ENCODE results near the gene SCGB3A1. TPM values are rescaled to one million over a fixed set of nuclear protein-coding genes. Genes with fewer than 3 reads are reported as not detected.

SCGB3A1 gene
- total and polyA plus RNA-seq, 2 experiments from 2014 or later = not detected

DNA sequence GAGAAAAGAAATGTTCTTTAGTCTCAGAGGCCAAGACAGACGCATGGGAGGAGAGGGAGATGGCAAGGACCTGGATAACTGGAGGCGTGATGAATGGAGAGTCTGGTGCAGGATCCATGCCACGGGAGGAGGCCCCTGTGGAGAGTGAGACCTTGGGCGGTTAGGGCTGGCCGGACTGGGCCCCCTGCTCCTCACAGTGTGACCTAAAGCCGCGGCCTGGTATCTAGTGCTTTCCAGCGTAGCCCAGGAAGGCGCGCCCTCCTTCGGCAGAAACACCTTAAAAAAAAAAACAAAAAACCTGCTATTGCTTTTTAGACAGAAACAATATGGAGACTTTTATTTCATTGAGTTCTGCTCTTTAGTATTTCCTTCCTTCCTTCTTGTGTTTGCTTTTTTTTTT, 33.1 kb downstream of the SCGB3A1 start:
- in situ Hi-C loops (cut with MboI) = no loop called here
- Histone ChIP-seq H3K4me1 (ENCODE audit: insufficient read depth) (peaks cover 6% of the 10 kb centered on the region; the same call in 1 of the 2 replicates), H3F3A (ENCODE audit: insufficient read depth) (peaks cover 12% of the 10 kb centered on the region; the same call in 1 of the 2 replicates), H3K27ac (no peak overlapping the region), H4K20me1 (ENCODE audit: insufficient read depth) (no peaks in the 10 kb centered on the region), H3K9me2 (ENCODE audit: insufficient read depth) (no peaks in the 10 kb centered on the region), H3K4me3 (no peak overlapping the region), H2AFZ (no peak overlapping the region), H3K4me2 (ENCODE audit: unreplicated experiment) (no peak overlapping the region), H3K9ac (no peak overlapping the region), H3K27me3 (replicated peaks; ENCODE audit: insufficient read depth) (no peaks in the 10 kb centered on the region), H3K9me3 (ENCODE audit: low read depth) (no peaks in the 10 kb centered on the region), H3K36me3 (ENCODE audit: low read depth) (peaks cover 13% of the 10 kb centered on the region), H3K79me2 (ENCODE audit: insufficient read depth) (peaks cover 82% of the 10 kb centered on the region)
- DNase-seq = no peak
- TF ChIP-seq EZH2 (IDR thresholded peaks at IDR 0.05; ENCODE audit: insufficient read depth, poor library complexity, severe bottlenecking) (no peak), EZH2phosphoT487 (IDR thresholded peaks at IDR 0.05; ENCODE audit: insufficient read depth, low read depth) (no peak)
- 97 to 98% methylated on average over 11 of the region's 11 CpGs for WGBS, 2 experiments (ENCODE audit: low coverage in 1 of 2, low lambda C conversion rate in 2 of 2, missing lambda C conversion rate in 2 of 2)

DNA sequence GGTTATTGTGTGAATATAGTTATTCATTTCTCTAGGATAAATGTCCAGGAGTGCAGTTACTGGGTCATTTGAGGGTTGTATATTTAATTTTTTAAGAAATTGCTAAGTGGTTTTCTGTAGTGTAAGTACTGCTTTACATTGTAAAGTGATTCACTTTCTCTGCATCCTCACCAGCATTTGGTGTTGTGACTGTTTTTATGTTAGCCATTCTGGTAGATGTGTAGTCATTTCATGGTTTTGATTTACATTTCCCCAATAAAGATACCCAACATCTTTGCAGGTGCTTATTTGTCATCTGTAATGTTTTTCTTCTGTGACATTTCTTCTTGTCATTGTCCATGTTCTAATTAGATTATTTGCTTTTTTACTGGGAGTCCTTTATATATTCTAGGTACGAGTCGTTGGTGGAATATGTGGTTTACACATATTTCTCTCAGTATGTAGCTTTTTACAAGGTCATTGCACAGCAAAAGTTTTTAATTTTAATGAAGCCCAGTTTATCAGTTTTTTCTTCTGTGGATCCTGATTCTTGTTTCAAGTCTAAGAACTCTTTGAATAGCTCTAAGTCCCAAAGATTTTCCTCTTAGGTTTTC, 34.0 kb downstream of the SCGB3A1 start:
- in situ Hi-C loops (cut with MboI) = no loop called here
- no peaks in the 10 kb centered on the region for H3K27me3 ChIP-seq (replicated peaks; ENCODE audit: insufficient read depth)
- H3K4me1 ChIP-seq (ENCODE audit: insufficient read depth) = peaks cover 6% of the 10 kb centered on the region; the same call in 1 of the 2 replicates
- H3K9me3 ChIP-seq (ENCODE audit: low read depth) = no peaks in the 10 kb centered on the region
- H3K9ac ChIP-seq = no peak overlapping the region
- no peak overlapping the region for H3K4me2 ChIP-seq (ENCODE audit: unreplicated experiment)
- 96% methylated on average over 2 of the region's 2 CpGs for WGBS, 2 experiments (ENCODE audit: low coverage in 1 of 2, low lambda C conversion rate in 2 of 2, missing lambda C conversion rate in 2 of 2)
- peaks cover 12% of the 10 kb centered on the region; the same call in 1 of the 2 replicates for H3F3A ChIP-seq (ENCODE audit: insufficient read depth)
- peaks cover 82% of the 10 kb centered on the region for H3K79me2 ChIP-seq (ENCODE audit: insufficient read depth)
- H3K4me3 ChIP-seq = no peak overlapping the region
- no peak overlapping the region for H3K27ac ChIP-seq
- no peak for TF ChIP-seq EZH2 (IDR thresholded peaks at IDR 0.05; ENCODE audit: insufficient read depth, poor library complexity, severe bottlenecking)
- no peak for TF ChIP-seq EZH2phosphoT487 (IDR thresholded peaks at IDR 0.05; ENCODE audit: insufficient read depth, low read depth)
- peaks cover 9% of the 10 kb centered on the region for H3K36me3 ChIP-seq (ENCODE audit: low read depth)
- H4K20me1 ChIP-seq (ENCODE audit: insufficient read depth) = 0 out of 2 replicates have a peak, but pooled peaks cover 6% of the 10 kb centered on the region
- DNase-seq = peak; percentile 19
- H3K9me2 ChIP-seq (ENCODE audit: insufficient read depth) = no peaks in the 10 kb centered on the region
- H2AFZ ChIP-seq = no peak overlapping the region

DNA sequence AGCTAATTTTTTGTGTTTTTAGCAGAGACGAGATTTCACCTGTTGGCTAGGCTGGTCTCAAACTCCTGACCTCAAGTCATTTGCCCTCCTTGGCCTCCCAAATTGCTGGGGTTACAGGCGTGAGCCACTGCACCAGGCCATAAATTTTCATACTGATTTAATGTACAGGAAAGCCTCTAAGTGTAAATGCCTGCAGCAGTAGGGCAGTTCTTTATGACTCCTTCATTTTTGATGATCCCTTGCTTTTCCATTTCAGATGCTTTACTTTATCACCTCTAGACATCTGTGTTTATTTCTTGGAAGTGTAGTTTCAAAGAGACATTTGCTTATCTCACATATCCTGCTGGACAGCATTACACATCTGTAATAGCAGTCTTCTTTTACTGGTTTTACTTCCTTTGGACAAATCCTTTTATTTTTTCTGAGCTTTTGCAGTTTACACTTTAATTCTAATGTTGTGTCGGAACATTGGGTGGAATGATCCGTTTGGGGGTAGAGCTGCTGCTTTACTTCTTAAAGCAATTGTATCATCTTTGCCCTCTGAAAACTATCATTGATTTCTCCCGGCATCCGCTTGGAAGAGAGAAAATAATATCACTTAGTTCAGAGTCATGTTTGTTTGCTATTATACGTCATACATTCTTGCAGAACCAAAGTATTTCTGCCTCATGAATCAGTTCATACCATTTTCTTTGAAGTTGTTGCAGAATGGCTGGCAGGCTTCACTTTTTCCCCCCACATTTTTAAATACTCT, 36.0 kb downstream of the SCGB3A1 start:
- H3K4me1 ChIP-seq (ENCODE audit: insufficient read depth) = peaks cover 6% of the 10 kb centered on the region; the same call in 1 of the 2 replicates
- no peak for DNase-seq
- H3K36me3 ChIP-seq (ENCODE audit: low read depth) = peaks cover 18% of the 10 kb centered on the region

DNA sequence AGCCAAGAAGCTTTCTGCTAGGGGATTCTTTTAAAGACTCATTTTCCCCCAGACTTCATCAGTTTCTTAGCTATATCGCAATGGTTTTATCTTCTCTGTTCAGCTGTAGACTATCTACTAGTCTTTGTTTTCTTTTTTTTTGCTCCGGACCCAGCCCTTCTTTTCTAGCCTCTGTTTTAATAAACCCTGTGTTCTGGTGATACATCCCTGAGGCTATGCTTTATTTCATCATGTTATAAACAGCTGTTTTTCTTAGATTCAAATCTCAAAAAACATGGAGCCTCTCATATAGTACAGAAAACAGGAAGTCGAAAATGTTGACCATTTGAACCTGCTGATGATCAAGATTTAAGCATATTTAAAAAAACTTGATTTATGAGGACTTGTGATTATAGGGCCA, 37.8 kb downstream of the SCGB3A1 start:
- peaks cover 12% of the 10 kb centered on the region; the same call in 1 of the 2 replicates for H3F3A ChIP-seq (ENCODE audit: insufficient read depth)
- no peaks in the 10 kb centered on the region for H3K9me2 ChIP-seq (ENCODE audit: insufficient read depth)
- DNase-seq = no peak
- H3K79me2 ChIP-seq (ENCODE audit: insufficient read depth) = peaks cover 62% of the 10 kb centered on the region
- H3K36me3 ChIP-seq (ENCODE audit: low read depth) = peaks cover 26% of the 10 kb centered on the region
- no peak overlapping the region for H3K27ac ChIP-seq
- no peak overlapping the region for H3K4me3 ChIP-seq
- no peaks in the 10 kb centered on the region for H3K27me3 ChIP-seq (replicated peaks; ENCODE audit: insufficient read depth)
- TF ChIP-seq EZH2 (IDR thresholded peaks at IDR 0.05; ENCODE audit: insufficient read depth, poor library complexity, severe bottlenecking) (no peak), EZH2phosphoT487 (IDR thresholded peaks at IDR 0.05; ENCODE audit: insufficient read depth, low read depth) (no peak)
- no peak overlapping the region for H3K9ac ChIP-seq
- in situ Hi-C loops (cut with MboI) = no loop called here
- WGBS, 2 experiments (ENCODE audit: low coverage in 1 of 2, low lambda C conversion rate in 2 of 2, missing lambda C conversion rate in 2 of 2) = 96 to 99% methylated on average over 3 of the region's 3 CpGs
- no peaks in the 10 kb centered on the region for H3K9me3 ChIP-seq (ENCODE audit: low read depth)
- H3K4me2 ChIP-seq (ENCODE audit: unreplicated experiment) = no peak overlapping the region
- no peak overlapping the region for H2AFZ ChIP-seq
- 0 out of 2 replicates have a peak, but pooled peaks cover 6% of the 10 kb centered on the region for H4K20me1 ChIP-seq (ENCODE audit: insufficient read depth)
- H3K4me1 ChIP-seq (ENCODE audit: insufficient read depth) = peaks cover 6% of the 10 kb centered on the region; the same call in 1 of the 2 replicates

More for the DNA sequence above, 36.0 kb downstream of the SCGB3A1 start:
- H3K9me3 ChIP-seq (ENCODE audit: low read depth) = no peaks in the 10 kb centered on the region
- peaks cover 62% of the 10 kb centered on the region for H3K79me2 ChIP-seq (ENCODE audit: insufficient read depth)
- TF ChIP-seq EZH2phosphoT487 (IDR thresholded peaks at IDR 0.05; ENCODE audit: insufficient read depth, low read depth) (no peak), EZH2 (IDR thresholded peaks at IDR 0.05; ENCODE audit: insufficient read depth, poor library complexity, severe bottlenecking) (no peak)
- in situ Hi-C loops (cut with MboI) = no loop called here
- no peak overlapping the region for H3K27ac ChIP-seq
- no peaks in the 10 kb centered on the region for H3K27me3 ChIP-seq (replicated peaks; ENCODE audit: insufficient read depth)
- no peak overlapping the region for H3K9ac ChIP-seq
- no peak overlapping the region for H2AFZ ChIP-seq
- H3K4me2 ChIP-seq (ENCODE audit: unreplicated experiment) = no peak overlapping the region
- 0 out of 2 replicates have a peak, but pooled peaks cover 6% of the 10 kb centered on the region for H4K20me1 ChIP-seq (ENCODE audit: insufficient read depth)
- H3F3A ChIP-seq (ENCODE audit: insufficient read depth) = peaks cover 12% of the 10 kb centered on the region; the same call in 1 of the 2 replicates
- WGBS, 2 experiments (ENCODE audit: low coverage in 1 of 2, low lambda C conversion rate in 2 of 2, missing lambda C conversion rate in 2 of 2) = 77 to 83% methylated on average over 7 of the region's 7 CpGs
- H3K4me3 ChIP-seq = no peak overlapping the region
- no peaks in the 10 kb centered on the region for H3K9me2 ChIP-seq (ENCODE audit: insufficient read depth)

Data from GM23248 (cell line).